Activated gamma-delta T cell (primary cell): ENCODE measurements around the gene CNTNAP2.

Experiments
- DNase-seq: peaks from one replicate; lab custom pipeline; 2025; lab: John Stamatoyannopoulos, UW

Gene CNTNAP2

GRCh38 chr7:148204639-148205304 is 2088.2 kb downstream of the CNTNAP2 start:
- no peak for DNase-seq

GRCh38 chr7:148209643-148210190 is 2093.1 kb downstream of the CNTNAP2 start:
- no peak for DNase-seq

DNA sequence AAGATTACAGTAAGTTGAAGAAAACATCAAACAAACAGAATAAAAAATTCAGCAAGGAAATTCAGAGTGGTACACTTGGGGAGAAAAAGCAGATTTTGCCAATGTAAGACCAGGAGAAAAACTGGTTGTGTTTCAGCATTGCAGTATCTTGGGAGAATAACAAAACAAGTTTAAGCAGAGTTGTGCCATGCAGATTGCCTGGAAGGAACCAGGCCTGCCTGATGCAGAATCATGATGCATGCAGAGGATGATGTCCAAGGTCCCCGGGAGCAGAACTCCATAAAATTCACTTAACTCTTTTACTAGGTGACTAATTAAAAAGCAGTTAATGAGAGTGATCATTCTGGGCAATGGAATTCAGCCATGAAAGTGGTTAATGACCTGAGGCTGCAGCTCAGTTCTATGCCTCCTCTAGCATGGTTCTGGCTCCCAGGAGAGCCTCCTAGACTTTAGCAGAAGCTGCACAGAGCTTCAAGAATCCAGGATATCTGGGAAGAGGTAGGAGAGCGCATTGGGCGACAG is 2094.3 kb downstream of the CNTNAP2 start:
- DNase-seq = no peak

- DNase-seq = no peak
These were observed 2095.1 kb downstream of the CNTNAP2 start for GRCh38 chr7:148211740-148212151.

- no peak for DNase-seq
These were observed 2096.1 kb downstream of the CNTNAP2 start for GRCh38 chr7:148212731-148213130.

DNA sequence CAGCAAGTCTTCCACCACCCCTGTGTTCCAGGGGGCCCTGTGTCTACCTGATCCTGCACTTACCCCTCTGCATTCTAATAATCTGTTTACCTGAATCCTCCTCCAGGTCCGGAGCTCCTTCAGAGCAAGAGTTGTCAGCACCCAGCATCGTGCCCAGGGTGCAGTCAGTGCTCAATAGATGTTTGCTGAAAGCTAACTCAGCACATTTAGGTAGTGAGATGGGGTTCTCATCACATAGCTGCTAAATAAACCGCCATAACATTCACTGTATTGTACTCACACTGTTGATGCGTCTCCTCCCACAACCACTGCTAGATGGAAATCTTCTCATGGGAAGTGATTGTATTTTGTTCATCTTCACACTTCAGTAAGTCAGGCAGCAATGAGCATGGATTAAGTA is 2097.5 kb downstream of the CNTNAP2 start:
- DNase-seq = no peak

- no peak for DNase-seq
These were observed 2102.0 kb downstream of the CNTNAP2 start for GRCh38 chr7:148218603-148219002.

GRCh38 chr7:148222721-148223120 is 2106.1 kb downstream of the CNTNAP2 start:
- DNase-seq = no peak

DNA sequence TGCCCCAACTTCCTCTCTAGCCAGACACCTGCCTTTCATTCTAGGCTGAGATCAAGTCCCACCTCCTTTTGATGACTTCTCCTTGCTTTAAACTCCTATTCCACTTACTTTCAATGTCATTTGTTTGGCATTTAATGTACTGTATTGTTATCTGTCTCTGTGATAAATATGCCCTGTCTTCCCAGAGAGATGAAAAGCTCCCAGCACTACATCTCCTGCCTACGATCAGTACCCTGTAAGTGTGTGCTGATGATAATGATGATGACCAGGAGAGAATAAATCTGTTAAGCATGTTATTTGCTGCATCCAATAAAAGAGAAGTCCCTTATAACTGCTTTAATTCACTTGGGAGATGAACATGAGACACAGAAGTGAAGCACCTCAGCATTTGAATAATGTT is 2106.6 kb downstream of the CNTNAP2 start:
- DNase-seq = no peak

GRCh38 chr7:148223738-148224137 is 2107.1 kb downstream of the CNTNAP2 start:
- DNase-seq = no peak

DNA sequence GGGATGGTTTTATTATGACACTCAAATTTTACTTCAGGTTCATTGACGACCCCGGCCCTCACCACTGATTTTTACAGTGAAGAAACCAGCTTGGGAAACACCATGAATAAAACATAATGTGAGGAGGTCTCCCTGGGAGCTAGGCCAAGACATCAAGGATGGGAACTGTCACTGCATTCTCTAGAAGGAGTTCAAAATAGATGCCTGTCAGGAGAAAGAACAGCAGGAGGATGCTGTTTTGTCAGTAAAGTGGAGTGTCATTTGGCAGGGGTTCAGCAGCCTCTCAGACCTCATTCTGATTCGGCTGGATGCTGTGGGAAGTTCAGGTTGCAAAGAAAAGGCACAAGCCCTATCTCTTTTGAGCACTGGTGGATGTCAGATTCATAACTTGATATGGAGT is 2113.7 kb downstream of the CNTNAP2 start:
- no peak for DNase-seq

- DNase-seq = no peak
These were observed 2114.3 kb downstream of the CNTNAP2 start for GRCh38 chr7:148230883-148231282.

- DNase-seq = no peak
These were observed 2116.2 kb downstream of the CNTNAP2 start for GRCh38 chr7:148232784-148233183.

DNA sequence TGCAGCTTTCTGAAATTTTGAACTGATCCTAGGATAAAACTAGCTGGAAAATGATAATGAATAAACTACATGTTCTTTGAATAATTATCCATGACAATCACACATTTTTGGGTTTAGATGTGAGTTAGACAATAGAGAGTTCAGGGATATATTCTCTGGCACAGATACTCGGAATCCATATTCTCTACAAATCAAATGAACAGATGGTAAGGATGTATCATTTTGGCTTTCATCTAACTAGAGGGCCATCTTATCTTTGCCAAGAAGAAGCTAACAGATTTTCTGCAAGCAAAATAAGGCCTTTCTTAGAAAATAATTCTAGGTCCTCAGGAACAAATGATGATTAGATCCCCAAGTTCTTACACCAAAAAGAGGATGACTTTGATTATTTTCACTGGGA is 2118.1 kb downstream of the CNTNAP2 start:
- DNase-seq = no peak

GRCh38 chr7:148238761-148239325 is 2122.2 kb downstream of the CNTNAP2 start:
- no peak for DNase-seq

DNA sequence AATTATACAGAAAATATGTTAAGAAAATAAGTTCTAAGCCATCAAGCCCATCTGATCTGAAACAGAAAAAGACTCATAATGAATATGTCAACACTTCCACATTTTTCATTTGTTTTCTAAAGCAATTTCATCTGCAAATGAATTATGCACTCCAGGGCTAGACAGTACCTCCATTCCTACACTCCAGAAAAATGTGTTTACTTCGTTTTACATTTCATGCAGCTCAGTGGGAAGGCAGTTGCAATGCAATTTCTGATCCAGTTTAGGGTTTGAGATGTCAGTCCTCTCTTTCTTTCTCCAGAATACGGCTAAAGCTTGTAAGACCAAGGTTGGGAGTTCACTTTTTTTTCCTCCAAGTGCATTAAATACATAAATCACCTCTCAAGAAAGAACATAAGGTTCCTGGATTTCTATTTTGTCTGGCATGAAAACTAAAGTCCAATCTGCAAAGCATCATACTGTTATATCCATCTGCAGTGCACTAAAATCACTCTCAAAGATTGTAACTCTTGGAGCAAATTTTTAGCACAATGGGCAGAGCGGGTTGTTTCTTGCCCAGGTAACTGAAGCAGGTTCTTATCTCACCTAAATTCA is 2125.2 kb downstream of the CNTNAP2 start:
- no peak for DNase-seq

DNA sequence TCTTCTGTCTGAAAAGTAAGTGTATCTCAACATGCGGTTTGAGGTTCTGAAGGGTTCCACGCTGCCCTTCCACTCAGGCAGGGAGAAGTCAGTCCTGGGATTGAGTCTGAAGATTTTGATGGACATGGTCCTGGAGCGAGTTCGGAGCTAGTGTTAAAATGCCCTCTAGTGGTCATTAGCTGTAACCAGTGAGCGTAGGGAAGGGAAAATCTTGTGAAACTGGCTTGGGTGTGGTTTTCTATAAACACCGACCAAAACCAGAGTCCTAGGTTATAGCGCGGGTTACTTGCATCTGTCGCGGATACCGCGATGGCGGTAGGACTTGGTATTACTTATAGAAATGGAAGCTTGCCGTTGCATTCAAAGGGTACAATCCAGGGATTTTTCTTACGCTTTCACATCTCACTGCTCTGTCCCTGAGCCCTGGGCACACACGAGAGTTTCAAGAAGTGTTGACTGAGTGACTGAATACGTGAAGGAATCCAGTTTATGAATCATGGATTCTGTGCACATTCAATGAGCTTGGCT is 2125.8 kb downstream of the CNTNAP2 start:
- no peak for DNase-seq

DNA sequence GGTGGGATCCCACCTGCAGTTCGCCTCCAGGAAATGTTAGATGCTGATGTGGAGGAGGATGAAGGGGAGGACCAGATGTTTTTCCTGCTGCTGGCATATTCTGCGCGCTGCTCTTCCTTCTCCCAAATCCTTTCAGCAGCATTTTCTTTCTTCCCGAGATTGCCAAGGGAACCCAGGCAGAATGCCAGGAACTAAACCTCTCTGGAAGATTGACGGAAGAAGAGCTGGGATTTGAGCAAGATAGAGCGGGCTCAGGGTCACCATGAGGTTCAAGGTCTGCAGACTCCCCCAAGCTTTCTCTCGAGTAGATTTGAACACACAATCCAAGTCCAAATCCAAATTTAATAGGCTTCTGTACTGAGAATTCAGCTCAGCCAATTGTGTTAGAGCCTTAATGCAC is 2128.8 kb downstream of the CNTNAP2 start:
- DNase-seq = no peak

GRCh38 chr7:148253629-148254028 is 2137.0 kb downstream of the CNTNAP2 start:
- no peak for DNase-seq

DNA sequence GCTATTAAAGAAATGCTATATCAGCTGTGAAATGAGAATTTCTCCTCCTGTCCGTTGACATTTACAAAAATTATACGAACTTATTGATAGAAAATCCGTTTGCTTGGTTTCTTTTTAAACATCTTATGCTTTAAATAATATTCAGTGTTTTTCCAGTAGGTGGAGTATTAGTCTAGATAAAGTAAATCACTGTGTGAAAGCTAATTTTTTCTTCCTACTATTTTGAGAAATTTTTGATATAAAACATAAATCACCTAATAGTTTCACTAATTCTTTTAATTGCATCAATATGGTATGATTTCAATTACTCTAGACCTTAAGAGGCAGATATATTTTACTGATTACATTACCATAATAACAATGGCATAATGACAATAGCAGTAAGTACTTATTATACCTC is 2138.7 kb downstream of the CNTNAP2 start:
- no peak for DNase-seq

DNA sequence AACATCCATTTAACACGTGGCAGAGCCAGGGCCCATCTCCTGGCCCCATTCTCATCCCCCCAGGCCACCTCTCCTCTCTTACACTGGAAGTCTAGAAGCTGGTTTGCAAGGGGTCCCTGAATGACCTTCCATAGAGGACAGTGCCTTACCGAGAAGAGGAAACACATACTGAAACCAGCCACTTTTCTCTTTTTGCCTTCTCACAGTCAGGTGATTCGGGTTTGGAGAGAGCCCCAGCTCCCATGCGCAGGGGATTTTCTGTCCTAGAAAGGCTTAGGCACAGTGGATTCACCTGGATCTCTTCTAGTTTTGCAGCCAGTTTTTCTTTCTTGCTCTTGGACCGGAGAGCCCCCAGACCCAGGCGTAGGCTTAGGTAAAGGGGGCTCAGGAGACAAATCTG is 2139.8 kb downstream of the CNTNAP2 start:
- no peak for DNase-seq

GRCh38 chr7:148260599-148260998 is 2144.0 kb downstream of the CNTNAP2 start:
- no peak for DNase-seq

GRCh38 chr7:148261523-148261922 is 2144.9 kb downstream of the CNTNAP2 start:
- no peak for DNase-seq
